HEK293 (cell line): ENCODE results near the gene LTN1.

Experiments used
- CTCF ChIA-PET: fragments of 350-600 bp; formaldehyde crosslinking; extraction: SDS; loops from one replicate; lab custom pipeline; 2021; ENCODE audit warnings: antibody characterized with exemption; lab: Yijun Ruan, JAX
- POLR2A ChIA-PET: fragments of 300-600 bp; formaldehyde crosslinking; extraction: SDS; loops from one replicate; lab custom pipeline; 2020; ENCODE audit warnings: antibody characterized with exemption, inconsistent platforms; lab: Yijun Ruan, JAX
- H3K27ac ChIP-seq: fragments of 200-500 bp; sonication (Bioruptor generic); 2 replicates; pipeline ENCODE4 v1.5.1; 2014; ENCODE audit warnings: low read depth, low read length, control low read depth, inconsistent platforms; ENCODE audit errors: extremely low read depth
- H3K36me3 ChIP-seq, 2 experiments: fragments of 200-500 bp in 1 of 2; sonication (Bioruptor generic) in 1 of 2; 1 replicate in 1 of 2; 2 replicates in 1 of 2; pipeline ENCODE4 v1.5.1; 2014 to 2017; ENCODE audit warnings: inconsistent platforms in 2 of 2, low read length in 2 of 2; ENCODE audit not compliant: control insufficient read depth in 2 of 2, insufficient read depth in 1 of 2
- H3K4me1 ChIP-seq: fragments of 200-500 bp; sonication (Bioruptor generic); 2 replicates; pipeline ENCODE4 v1.5.1; 2014; ENCODE audit warnings: mild to moderate bottlenecking, low read length, inconsistent platforms; ENCODE audit not compliant: control insufficient read depth, insufficient read depth
- H3K4me3 ChIP-seq: 2 replicates; pipeline ENCODE4 v1.5.1; 2011; ENCODE audit warnings: low read depth, mild to moderate bottlenecking, control low read depth, low read length, moderate library complexity
- H3K9me3 ChIP-seq: fragments of 200-500 bp; sonication (Bioruptor generic); 2 replicates; pipeline ENCODE4 v1.5.1; 2014; ENCODE audit warnings: low read depth, low read length, inconsistent platforms; ENCODE audit not compliant: control insufficient read depth, insufficient read depth
- AEBP2 ChIP-seq: fragments of 450-650 bp; formaldehyde crosslinking; IDR thresholded peaks from 2 replicates; pipeline ENCODE4 v1.5.1; 2016; ENCODE audit warnings: missing biosample characterization, missing genetic modification characterization, borderline replicate concordance
- EGR2 ChIP-seq: fragments of 450-650 bp; formaldehyde crosslinking; IDR thresholded peaks from 2 replicates; pipeline ENCODE4 v1.5.1; 2016; ENCODE audit warnings: low read depth, missing biosample characterization, missing genetic modification characterization
- GLIS2 ChIP-seq: fragments of 450-650 bp; formaldehyde crosslinking; IDR thresholded peaks from 2 replicates; pipeline ENCODE4 v1.5.1; 2016; ENCODE audit warnings: missing biosample characterization, missing genetic modification characterization
- PRDM1 ChIP-seq: fragments of 450-650 bp; formaldehyde crosslinking; IDR thresholded peaks from 2 replicates; pipeline ENCODE4; 2016; ENCODE audit warnings: missing biosample characterization, missing genetic modification characterization
- SCRT1 ChIP-seq: fragments of 450-650 bp; formaldehyde crosslinking; IDR thresholded peaks from 2 replicates; pipeline ENCODE4 v1.5.1; 2016; ENCODE audit warnings: missing biosample characterization, missing genetic modification characterization, borderline replicate concordance
- SETDB1 ChIP-seq: IDR thresholded peaks from one replicate; pipeline ENCODE4 v1.6.1; 2017; ENCODE audit warnings: mild to moderate bottlenecking, low read length, moderate library complexity, mixed read lengths; ENCODE audit not compliant: insufficient read length
- ZNF114 ChIP-seq: fragments of 450-650 bp; formaldehyde crosslinking; IDR thresholded peaks from 2 replicates; pipeline ENCODE4 v1.5.0; 2017; ENCODE audit warnings: missing biosample characterization, missing genetic modification characterization
- ZNF155 ChIP-seq: fragments of 450-650 bp; formaldehyde crosslinking; IDR thresholded peaks from 2 replicates; pipeline ENCODE4 v1.5.1; 2016; ENCODE audit warnings: missing biosample characterization, missing genetic modification characterization
- ZNF157 ChIP-seq: fragments of 450-650 bp; formaldehyde crosslinking; IDR thresholded peaks from 2 replicates; pipeline ENCODE4 v1.5.1; 2016; ENCODE audit warnings: missing biosample characterization, missing genetic modification characterization
- ZNF184 ChIP-seq: fragments of 450-650 bp; IDR thresholded peaks from 2 replicates; pipeline ENCODE4 v1.5.1; 2018; ENCODE audit warnings: missing biosample characterization, mild to moderate bottlenecking, missing genetic modification characterization
- ZNF26 ChIP-seq: fragments of 450-650 bp; formaldehyde crosslinking; IDR thresholded peaks from 2 replicates; pipeline ENCODE4 v1.5.1; 2016; ENCODE audit warnings: missing biosample characterization, missing genetic modification characterization
- ZNF266 ChIP-seq: fragments of 450-650 bp; formaldehyde crosslinking; IDR thresholded peaks from 2 replicates; pipeline ENCODE4 v1.5.1; 2016; ENCODE audit warnings: missing biosample characterization, missing genetic modification characterization, low read depth
- ZNF302 ChIP-seq: fragments of 450-650 bp; formaldehyde crosslinking; IDR thresholded peaks from 2 replicates; pipeline ENCODE4 v1.5.1; 2016; ENCODE audit warnings: missing biosample characterization, missing genetic modification characterization, low read depth
- ZNF530 ChIP-seq: fragments of 450-650 bp; formaldehyde crosslinking; IDR thresholded peaks from 2 replicates; pipeline ENCODE4 v1.5.1; 2016; ENCODE audit warnings: low read depth, missing biosample characterization, missing genetic modification characterization
- ZNF660 ChIP-seq: fragments of 450-650 bp; IDR thresholded peaks from 2 replicates; pipeline ENCODE4 v1.5.1; 2018; ENCODE audit warnings: missing biosample characterization, mild to moderate bottlenecking, missing genetic modification characterization
- ZNF747 ChIP-seq: fragments of 450-650 bp; formaldehyde crosslinking; IDR thresholded peaks from 2 replicates; pipeline ENCODE4 v1.5.1; 2016; ENCODE audit warnings: missing biosample characterization, missing genetic modification characterization
- ZSCAN23 ChIP-seq: fragments of 450-650 bp; formaldehyde crosslinking; IDR thresholded peaks from 2 replicates; pipeline ENCODE4 v1.5.1; 2016; ENCODE audit warnings: missing biosample characterization, missing genetic modification characterization
- TF ChIP-seq, protein P1 (sequence below): fragments of 450-650 bp; formaldehyde crosslinking; IDR thresholded peaks from 2 replicates; pipeline ENCODE4 v1.5.1; 2017; ENCODE audit warnings: missing biosample characterization, missing genetic modification characterization
- TF ChIP-seq, protein P2 (sequence below): fragments of 450-650 bp; formaldehyde crosslinking; IDR thresholded peaks from 2 replicates; pipeline ENCODE4 v1.5.1; 2016; ENCODE audit warnings: missing biosample characterization, missing genetic modification characterization
- TF ChIP-seq, protein P3 (sequence below): fragments of 450-650 bp; formaldehyde crosslinking; conservative IDR thresholded peaks from 2 replicates; pipeline ENCODE4 v1.5.1; 2016; ENCODE audit warnings: low read depth, missing biosample characterization, missing genetic modification characterization

Gene LTN1

GRCh38 chr21:28913071-28913470 is 79.6 kb downstream of the LTN1 start:
- H3K9me3 ChIP-seq = no peaks in the 10 kb centered on the region
- H3K36me3 ChIP-seq = no peaks in the 10 kb centered on the region
- no peak for TF ChIP-seq PRDM1 (tag by site-specific recombination)
- TF ChIP-seq ZNF157 = no peak
- no peak for TF ChIP-seq ZNF660 (tag by site-specific recombination)
- ChIA-PET CTCF (interaction anchor here (0.6 to 1.2 kb wide), 2 partner anchors 27 to 117 kb away, joined by 3 to 4 read pairs; no protein-coding TSS in a partner anchor), POLR2A (no interaction called here)
- H3K4me3 ChIP-seq = no peak overlapping the region
- no peaks in the 10 kb centered on the region for H3K4me1 ChIP-seq
- H3K27ac ChIP-seq = no peak overlapping the region

DNA sequence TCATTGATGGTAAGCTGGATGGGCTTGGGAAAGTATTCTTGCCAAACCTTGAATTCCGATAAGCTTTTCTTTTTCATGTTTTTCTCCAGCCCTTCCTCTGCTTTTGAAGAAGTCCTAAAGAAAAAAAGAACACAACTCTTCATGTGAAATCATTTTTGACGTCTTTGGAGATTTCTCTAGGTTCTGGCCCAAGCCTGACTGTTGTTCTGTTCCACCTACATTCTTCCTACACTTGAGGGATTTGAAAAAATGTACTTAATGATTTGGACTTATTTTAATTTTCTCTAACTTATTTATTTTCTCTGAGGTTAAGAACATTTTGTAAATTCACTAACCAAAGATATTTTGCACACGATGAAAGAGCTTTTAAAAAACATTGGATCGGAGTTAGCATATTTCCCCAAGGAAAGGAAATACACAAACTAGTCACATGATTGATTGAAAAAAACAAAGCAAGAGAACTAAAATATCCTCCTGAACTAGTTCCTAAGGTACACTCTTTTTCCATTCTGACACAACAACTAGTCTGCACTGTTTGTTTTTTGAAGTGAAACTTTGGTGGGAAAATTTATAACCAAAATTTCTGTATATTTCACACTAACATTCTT is 82.3 kb downstream of the LTN1 start:
- no peak overlapping the region for H3K4me3 ChIP-seq
- ChIA-PET POLR2A (no interaction called here), CTCF (interaction anchor here (0.5 to 1.5 kb wide), 3 partner anchors 20 to 166 kb away, joined by 3 to 4 read pairs (median 4); no protein-coding TSS in a partner anchor)
- TF ChIP-seq ZNF747 (tag by site-specific recombination) = no peak
- TF ChIP-seq ZNF302 (tag by site-specific recombination) = no peak
- TF ChIP-seq ZNF266 (tag by site-specific recombination) = no peak
- TF ChIP-seq ZNF530 (tag by site-specific recombination) = no peak
- TF ChIP-seq ZNF26 = no peak
- no peak for TF ChIP-seq ZSCAN23
- TF ChIP-seq, protein P1, sequence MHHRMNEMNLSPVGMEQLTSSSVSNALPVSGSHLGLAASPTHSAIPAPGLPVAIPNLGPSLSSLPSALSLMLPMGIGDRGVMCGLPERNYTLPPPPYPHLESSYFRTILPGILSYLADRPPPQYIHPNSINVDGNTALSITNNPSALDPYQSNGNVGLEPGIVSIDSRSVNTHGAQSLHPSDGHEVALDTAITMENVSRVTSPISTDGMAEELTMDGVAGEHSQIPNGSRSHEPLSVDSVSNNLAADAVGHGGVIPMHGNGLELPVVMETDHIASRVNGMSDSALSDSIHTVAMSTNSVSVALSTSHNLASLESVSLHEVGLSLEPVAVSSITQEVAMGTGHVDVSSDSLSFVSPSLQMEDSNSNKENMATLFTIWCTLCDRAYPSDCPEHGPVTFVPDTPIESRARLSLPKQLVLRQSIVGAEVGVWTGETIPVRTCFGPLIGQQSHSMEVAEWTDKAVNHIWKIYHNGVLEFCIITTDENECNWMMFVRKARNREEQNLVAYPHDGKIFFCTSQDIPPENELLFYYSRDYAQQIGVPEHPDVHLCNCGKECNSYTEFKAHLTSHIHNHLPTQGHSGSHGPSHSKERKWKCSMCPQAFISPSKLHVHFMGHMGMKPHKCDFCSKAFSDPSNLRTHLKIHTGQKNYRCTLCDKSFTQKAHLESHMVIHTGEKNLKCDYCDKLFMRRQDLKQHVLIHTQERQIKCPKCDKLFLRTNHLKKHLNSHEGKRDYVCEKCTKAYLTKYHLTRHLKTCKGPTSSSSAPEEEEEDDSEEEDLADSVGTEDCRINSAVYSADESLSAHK (tag by site-specific recombination) = no peak
- TF ChIP-seq AEBP2 (tag by site-specific recombination) = no peak
- no peak for TF ChIP-seq EGR2
- H3K4me1 ChIP-seq = no peaks in the 10 kb centered on the region
- no peaks in the 10 kb centered on the region for H3K9me3 ChIP-seq
- no peak overlapping the region for H3K27ac ChIP-seq
- H3K36me3 ChIP-seq = no peaks in the 10 kb centered on the region

DNA sequence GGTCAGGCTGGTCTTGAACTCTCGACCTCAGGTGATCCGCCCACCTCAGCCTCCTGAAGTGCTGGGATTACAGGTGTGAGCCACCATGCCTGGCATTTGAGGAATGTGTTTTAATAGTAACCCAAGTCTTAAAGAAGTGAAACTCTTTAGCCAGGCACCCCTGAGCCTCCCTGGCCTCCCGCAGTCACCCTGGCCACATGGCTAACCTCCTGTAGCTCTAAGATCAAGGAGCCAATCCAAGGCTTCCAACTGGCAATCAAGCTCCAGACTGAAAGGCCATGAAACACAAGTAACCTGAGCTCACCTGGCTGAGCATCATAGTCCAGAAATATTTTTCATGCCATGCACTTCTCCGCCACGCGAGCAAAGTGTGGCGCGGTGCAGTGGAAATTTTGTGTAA is 84.3 kb downstream of the LTN1 start:
- H3K4me3 ChIP-seq = no peak overlapping the region
- H3K36me3 ChIP-seq = no peaks in the 10 kb centered on the region
- CTCF ChIA-PET = interaction anchor here (0.9 kb wide), 1 partner anchor 13 kb away, joined by 3 read pairs; no protein-coding TSS in a partner anchor
- POLR2A ChIA-PET = no interaction called here
- H3K4me1 ChIP-seq = no peaks in the 10 kb centered on the region; the same call in 1 of the 2 replicates
- no peak overlapping the region for H3K27ac ChIP-seq
- H3K9me3 ChIP-seq = no peaks in the 10 kb centered on the region
- no peak for TF ChIP-seq ZNF114 (tag by site-specific recombination)
- no peak for TF ChIP-seq ZNF155
- no peak for TF ChIP-seq SETDB1
- no peak for TF ChIP-seq ZNF266 (tag by site-specific recombination)
- no peak for TF ChIP-seq ZNF184 (tag by site-specific recombination)
- TF ChIP-seq, protein P2, sequence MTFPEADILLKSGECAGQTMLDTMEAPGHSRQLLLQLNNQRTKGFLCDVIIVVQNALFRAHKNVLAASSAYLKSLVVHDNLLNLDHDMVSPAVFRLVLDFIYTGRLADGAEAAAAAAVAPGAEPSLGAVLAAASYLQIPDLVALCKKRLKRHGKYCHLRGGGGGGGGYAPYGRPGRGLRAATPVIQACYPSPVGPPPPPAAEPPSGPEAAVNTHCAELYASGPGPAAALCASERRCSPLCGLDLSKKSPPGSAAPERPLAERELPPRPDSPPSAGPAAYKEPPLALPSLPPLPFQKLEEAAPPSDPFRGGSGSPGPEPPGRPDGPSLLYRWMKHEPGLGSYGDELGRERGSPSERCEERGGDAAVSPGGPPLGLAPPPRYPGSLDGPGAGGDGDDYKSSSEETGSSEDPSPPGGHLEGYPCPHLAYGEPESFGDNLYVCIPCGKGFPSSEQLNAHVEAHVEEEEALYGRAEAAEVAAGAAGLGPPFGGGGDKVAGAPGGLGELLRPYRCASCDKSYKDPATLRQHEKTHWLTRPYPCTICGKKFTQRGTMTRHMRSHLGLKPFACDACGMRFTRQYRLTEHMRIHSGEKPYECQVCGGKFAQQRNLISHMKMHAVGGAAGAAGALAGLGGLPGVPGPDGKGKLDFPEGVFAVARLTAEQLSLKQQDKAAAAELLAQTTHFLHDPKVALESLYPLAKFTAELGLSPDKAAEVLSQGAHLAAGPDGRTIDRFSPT = no peak
- no peak for TF ChIP-seq GLIS2 (tag by site-specific recombination)
- TF ChIP-seq, protein P3, sequence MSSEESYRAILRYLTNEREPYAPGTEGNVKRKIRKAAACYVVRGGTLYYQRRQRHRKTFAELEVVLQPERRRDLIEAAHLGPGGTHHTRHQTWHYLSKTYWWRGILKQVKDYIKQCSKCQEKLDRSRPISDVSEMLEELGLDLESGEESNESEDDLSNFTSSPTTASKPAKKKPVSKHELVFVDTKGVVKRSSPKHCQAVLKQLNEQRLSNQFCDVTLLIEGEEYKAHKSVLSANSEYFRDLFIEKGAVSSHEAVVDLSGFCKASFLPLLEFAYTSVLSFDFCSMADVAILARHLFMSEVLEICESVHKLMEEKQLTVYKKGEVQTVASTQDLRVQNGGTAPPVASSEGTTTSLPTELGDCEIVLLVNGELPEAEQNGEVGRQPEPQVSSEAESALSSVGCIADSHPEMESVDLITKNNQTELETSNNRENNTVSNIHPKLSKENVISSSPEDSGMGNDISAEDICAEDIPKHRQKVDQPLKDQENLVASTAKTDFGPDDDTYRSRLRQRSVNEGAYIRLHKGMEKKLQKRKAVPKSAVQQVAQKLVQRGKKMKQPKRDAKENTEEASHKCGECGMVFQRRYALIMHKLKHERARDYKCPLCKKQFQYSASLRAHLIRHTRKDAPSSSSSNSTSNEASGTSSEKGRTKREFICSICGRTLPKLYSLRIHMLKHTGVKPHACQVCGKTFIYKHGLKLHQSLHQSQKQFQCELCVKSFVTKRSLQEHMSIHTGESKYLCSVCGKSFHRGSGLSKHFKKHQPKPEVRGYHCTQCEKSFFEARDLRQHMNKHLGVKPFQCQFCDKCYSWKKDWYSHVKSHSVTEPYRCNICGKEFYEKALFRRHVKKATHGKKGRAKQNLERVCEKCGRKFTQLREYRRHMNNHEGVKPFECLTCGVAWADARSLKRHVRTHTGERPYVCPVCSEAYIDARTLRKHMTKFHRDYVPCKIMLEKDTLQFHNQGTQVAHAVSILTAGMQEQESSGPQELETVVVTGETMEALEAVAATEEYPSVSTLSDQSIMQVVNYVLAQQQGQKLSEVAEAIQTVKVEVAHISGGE (tag by site-specific recombination) = no peak
- TF ChIP-seq EGR2 = no peak
- TF ChIP-seq SCRT1 (tag by site-specific recombination) = no peak
